HCT116 (cell line): ENCODE measurements around the gene ACADS. TPM values are rescaled to one million over a fixed set of nuclear protein-coding genes. Genes with fewer than 3 reads are reported as not detected.

Source experiments
- ATAC-seq: fragments of 200-7000 bp; cut with Tn5 transposase; 2 replicates; pipeline ENCODE4 v1.9.1; 2020; ENCODE audit warnings: mild to moderate bottlenecking, moderate library complexity
- BruUV-seq: library from RNA; stranded (reverse); fragments of 400-500 nt; replicated peaks from 2 replicates; lab custom pipeline; 2021; lab: Mats Ljungman, UMichigan
- CTCF ChIA-PET: fragments of 300-600 bp; sonication (Branson Sonifier 250); formaldehyde crosslinking; loops from one replicate; lab custom pipeline; 2021; ENCODE audit warnings: antibody characterized with exemption; lab: Charles Lee
- POLR2A ChIA-PET: fragments of 300-600, 350-600 bp; sonication (Branson Sonifier 250); formaldehyde crosslinking; loops from one replicate; lab custom pipeline; 2021; ENCODE audit warnings: antibody characterized with exemption; lab: Charles Lee
- RAD21 ChIA-PET, 2 experiments: fragments of 300-600 bp; sonication (Branson Sonifier 250); formaldehyde crosslinking; loops; one replicate each; lab custom pipeline; 2023; ENCODE audit warnings: low total read pairs in 2 of 2; ENCODE audit not compliant: uncharacterized antibody in 2 of 2, unreplicated experiment in 2 of 2, low non-redundant PET in 1 of 2; lab: Charles Lee
- DNase-seq: peaks from one replicate; pipeline ENCODE4 v3.0.0-alpha.2; 2010; ENCODE audit warnings: low read depth, low spot score
- H2AFZ ChIP-seq: fragments of 200-600 bp; shearing (Covaris generic), sonication (generic); 2 replicates; pipeline ENCODE4 v1.6.1; 2017; ENCODE audit warnings: low read depth, mixed run types, mixed read lengths, antibody characterized with exemption, low read length; ENCODE audit not compliant: poor library complexity, severe bottlenecking
- H3K27ac ChIP-seq: 2 replicates; pipeline ENCODE4 v1.5.1; 2012; ENCODE audit warnings: low read depth, low read length
- H3K27me3 ChIP-seq: fragments of 200-600 bp; sonication (generic); 2 replicates; pipeline ENCODE4 v1.6.1; 2016; ENCODE audit warnings: mixed run types, low read length, mixed read lengths; ENCODE audit not compliant: insufficient read depth
- H3K36me3 ChIP-seq, 2 experiments: fragments of 200-500 bp in 1 of 2; fragments of 200-600 bp in 1 of 2; sonication (Bioruptor generic) in 1 of 2; sonication (generic) in 1 of 2; 2 replicates each; pipeline versions ENCODE4 v1.5.1 to v1.6.1; 2014 to 2016; ENCODE audit warnings: low read length in 2 of 2, inconsistent platforms in 1 of 2, mixed read lengths in 1 of 2, mixed run types in 1 of 2; ENCODE audit not compliant: insufficient read depth in 2 of 2, control insufficient read depth in 1 of 2
- H3K4me1 ChIP-seq, 2 experiments: fragments of 200-600 bp in 1 of 2; sonication (generic) in 1 of 2; 2 replicates each; pipeline versions ENCODE4 v1.5.1 to v1.6.1; 2012 to 2017; ENCODE audit warnings: low read length in 2 of 2, inconsistent platforms in 1 of 2, mild to moderate bottlenecking in 1 of 2, mixed read lengths in 1 of 2, mixed run types in 1 of 2, moderate library complexity in 1 of 2; ENCODE audit not compliant: insufficient read depth in 2 of 2, control insufficient read depth in 1 of 2
- H3K4me2 ChIP-seq: fragments of 200-600 bp; sonication (generic); 2 replicates; pipeline ENCODE4 v1.6.1; 2017; ENCODE audit warnings: mixed run types, low read length, mixed read lengths
- H3K4me3 ChIP-seq, 2 experiments: fragments of 200-600 bp in 1 of 2; sonication (generic) in 1 of 2; replicated peaks in 1 of 2; 2 replicates each; pipeline ENCODE4 v1.5.1; 2011 to 2016; ENCODE audit warnings: low read length in 2 of 2, control low read depth in 1 of 2, low read depth in 1 of 2, mild to moderate bottlenecking in 1 of 2, mixed read lengths in 1 of 2, mixed run types in 1 of 2
- H3K79me2 ChIP-seq: fragments of 200-600 bp; sonication (generic); 2 replicates; pipeline ENCODE4 v1.6.1; 2017; ENCODE audit warnings: mild to moderate bottlenecking, mixed run types, low read length, moderate library complexity, mixed read lengths; ENCODE audit not compliant: insufficient read depth
- H3K9ac ChIP-seq: fragments of 200-600 bp; sonication (generic); 2 replicates; pipeline ENCODE4 v1.6.1; 2016; ENCODE audit warnings: low read length, mixed read lengths
- H3K9me2 ChIP-seq: fragments of 200-600 bp; sonication (generic), shearing (Covaris generic); 2 replicates; pipeline ENCODE4 v1.6.1; 2017; ENCODE audit warnings: mixed run types, mild to moderate bottlenecking, moderate library complexity; ENCODE audit not compliant: insufficient read depth
- H3K9me3 ChIP-seq, 2 experiments: fragments of 200-500 bp in 1 of 2; fragments of 200-600 bp in 1 of 2; sonication (Bioruptor generic) in 1 of 2; sonication (generic) in 1 of 2; 2 replicates each; pipeline ENCODE4 v1.6.1; 2014 to 2017; ENCODE audit warnings: low read length in 2 of 2, mixed read lengths in 2 of 2, inconsistent platforms in 1 of 2, low read depth in 1 of 2, mild to moderate bottlenecking in 1 of 2, mixed run types in 1 of 2, moderate library complexity in 1 of 2; ENCODE audit not compliant: control insufficient read depth in 1 of 2, insufficient read depth in 1 of 2
- H4K20me1 ChIP-seq: fragments of 200-600 bp; sonication (generic), shearing (Covaris generic); 2 replicates; pipeline ENCODE4 v1.6.1; 2017; ENCODE audit warnings: mixed run types, mild to moderate bottlenecking, moderate library complexity; ENCODE audit not compliant: insufficient read depth
- CEBPB ChIP-seq: IDR thresholded peaks from 2 replicates; pipeline ENCODE4 v1.6.1; 2012; ENCODE audit warnings: low read depth
- CTCF ChIP-seq, 3 experiments: fragments of 200-600 bp in 1 of 3; sonication (generic) in 1 of 3; IDR thresholded peaks in 2 of 3; conservative IDR thresholded peaks in 1 of 3; 2 replicates each; pipeline ENCODE4 v1.5.1; 2012 to 2017; ENCODE audit warnings: low read depth in 2 of 3, low read length in 2 of 3, antibody characterized with exemption in 1 of 3, borderline replicate concordance in 1 of 3, control low read depth in 1 of 3, mild to moderate bottlenecking in 1 of 3, mixed read lengths in 1 of 3, mixed run types in 1 of 3, moderate library complexity in 1 of 3; ENCODE audit not compliant: insufficient read depth in 1 of 3
- FOSL1 ChIP-seq: IDR thresholded peaks from 2 replicates; pipeline ENCODE4 v1.6.1; 2012; ENCODE audit warnings: low read depth
- JUND ChIP-seq: IDR thresholded peaks from 2 replicates; pipeline ENCODE4 v1.6.1; 2012
- MAX ChIP-seq: IDR thresholded peaks from 2 replicates; pipeline ENCODE4 v1.6.1; 2012
- POLR2A ChIP-seq: IDR thresholded peaks from 2 replicates; pipeline ENCODE4 v1.7.0; 2011; ENCODE audit warnings: borderline replicate concordance; ENCODE audit not compliant: insufficient read depth, insufficient read length; ENCODE audit errors: extremely low read depth
- RAD21 ChIP-seq: IDR thresholded peaks from 2 replicates; pipeline ENCODE4 v1.6.1; 2012; ENCODE audit warnings: low read depth, mild to moderate bottlenecking
- TCF7L2 ChIP-seq: IDR thresholded peaks from 2 replicates; pipeline ENCODE4 v1.7.0; 2011; ENCODE audit warnings: borderline replicate concordance, inconsistent platforms; ENCODE audit not compliant: insufficient read depth, insufficient read length; ENCODE audit errors: extremely low read depth
- ZBTB33 ChIP-seq: IDR thresholded peaks from 2 replicates; pipeline ENCODE4 v1.6.1; 2011; ENCODE audit warnings: mild to moderate bottlenecking, low read length, moderate library complexity; ENCODE audit not compliant: insufficient replicate concordance; ENCODE audit errors: extremely low read depth
- intact Hi-C: fragments of 100-400 bp; cut with micrococcal nuclease; formaldehyde crosslinking; loops from 2 replicates; pipeline ENCODE4 v1.10.0; 2022
- total RNA-seq: library from RNA; stranded (reverse); gene quantifications from one replicate; pipeline ENCODE4 v1.2.1, GENCODE V29; 2021; ENCODE audit not compliant: unreplicated experiment

Gene ACADS
- total RNA-seq, 1 experiment from 2014 or later, result 21.4 TPM

GRCh38 chr12:120735181-120735580, 9.6 kb downstream of the ACADS start:
- ChIA-PET CTCF (no interaction called here), POLR2A (no interaction called here), RAD21 (no interaction called here)
- Histone ChIP-seq H3K4me1 (no peaks in the 10 kb centered on the region), H2AFZ (no peak overlapping the region), H3K9ac (no peak overlapping the region), H3K4me2 (no peak overlapping the region), H4K20me1 (no peaks in the 10 kb centered on the region), H3K9me3 (no peaks in the 10 kb centered on the region), H3K27me3 (no peaks in the 10 kb centered on the region), H3K27ac (no peak overlapping the region), H3K36me3 (peaks cover 0 to 4% of the 10 kb centered on the region in 2 experiments; a peak in 1 of 4 replicates), H3K4me3 (no peak overlapping the region), H3K79me2 (no peaks in the 10 kb centered on the region), H3K9me2 (no peaks in the 10 kb centered on the region)
- DNase-seq, result no peak
- intact Hi-C loops, result no loop called here
- no TSS peak for BruUV-seq
- no peak for TF ChIP-seq FOSL1
- TF ChIP-seq ZBTB33, result no peak
- TF ChIP-seq JUND, result no peak
- no peak for TF ChIP-seq MAX
- no peak for TF ChIP-seq RAD21
- no peak for TF ChIP-seq POLR2A
- TF ChIP-seq TCF7L2, result no peak
- no peak for TF ChIP-seq CEBPB
- no peak for TF ChIP-seq CTCF (IDR thresholded peaks at IDR 0.05 in 2 of 3, conservative IDR thresholded peaks at IDR 0.05 in 1 of 3; ENCODE audit: borderline replicate concordance in 1 of 3, insufficient read depth in 1 of 3, low read depth in 2 of 3, low read length in 2 of 3)
- no peak; the same call in 1 of the 2 replicates for ATAC-seq
